ENCODE data around the gene SDF4. TPM values are rescaled to one million over a fixed set of nuclear protein-coding genes. Genes with fewer than 3 reads are reported as not detected.

The SDF4 gene
- total RNA-seq, 4 donors from 2014 or later: 51.0 to 94.2 (median 79.4) TPM

DNA sequence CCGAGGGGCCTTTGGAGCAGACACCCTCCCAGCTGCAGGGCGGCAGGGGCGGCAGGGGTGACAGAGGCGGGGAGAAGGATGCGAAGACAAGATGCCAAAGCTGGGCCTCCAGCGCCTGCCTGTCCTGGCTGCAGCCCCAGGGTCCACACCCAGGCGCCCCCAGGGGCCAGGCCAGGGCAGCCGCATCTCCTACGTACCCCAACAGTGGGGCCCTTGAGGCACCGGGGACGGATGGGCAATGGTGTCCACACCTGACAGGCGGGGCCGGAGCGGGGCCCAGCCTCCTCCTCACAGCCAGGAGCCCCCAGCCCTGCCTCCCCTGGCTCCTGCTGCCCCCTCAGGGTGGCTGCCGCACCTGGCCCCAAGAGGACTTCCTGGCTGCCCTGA lies 7.4 kb upstream of the SDF4 start:
- H3K27me3 ChIP-seq: peaks cover 27 to 33% (median 32%) of the 10 kb centered on the region in 3 donors
- no peak overlapping the region for H3K27ac ChIP-seq
- no peaks in the 10 kb centered on the region for H3K9me3 ChIP-seq
- in situ Hi-C loops (cut with MboI; ENCODE audit: low sequenced_read_pairs in 4 of 4): no loop called here
- no peaks in the 10 kb centered on the region for H3K4me1 ChIP-seq
- DNase-seq (no peak), ATAC-seq (no peak)
- no peaks in the 10 kb centered on the region for H3K36me3 ChIP-seq
- H3K4me3 ChIP-seq: no peak overlapping the region
- intact Hi-C loops (cut with DNase I; ENCODE audit: low total_unique reads): no loop called here
- no peak for TF ChIP-seq POLR2A (IDR thresholded peaks at IDR 0.05)

DNA sequence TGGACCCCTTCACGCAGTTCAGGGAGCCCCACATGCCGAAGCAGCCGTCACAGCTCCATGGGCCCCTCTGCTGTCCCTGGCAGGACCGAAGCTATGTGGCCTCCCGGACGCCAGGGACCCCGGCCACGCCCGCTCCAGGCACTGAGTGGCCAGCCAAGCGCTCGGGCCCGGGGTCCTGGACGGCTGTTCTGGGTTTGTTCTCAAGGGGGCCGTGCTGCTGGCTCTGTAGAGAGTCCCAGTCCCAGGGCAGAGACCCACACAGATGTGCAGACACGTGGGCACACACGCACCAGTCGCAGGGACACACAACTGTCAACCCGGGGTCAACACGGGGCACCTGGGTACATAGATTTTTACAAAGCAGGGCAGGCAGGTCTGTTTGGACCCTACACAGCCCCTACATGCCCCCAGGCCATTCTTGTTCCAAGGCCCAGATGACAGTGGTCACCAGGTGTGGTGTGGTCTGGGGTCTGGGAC lies 6.9 kb upstream of the SDF4 start:
- intact Hi-C loops (cut with DNase I; ENCODE audit: low total_unique reads) (no loop called here), in situ Hi-C loops (cut with MboI; ENCODE audit: low sequenced_read_pairs in 4 of 4) (no loop called here)
- peaks cover 27 to 33% (median 32%) of the 10 kb centered on the region in 3 donors for H3K27me3 ChIP-seq

DNA sequence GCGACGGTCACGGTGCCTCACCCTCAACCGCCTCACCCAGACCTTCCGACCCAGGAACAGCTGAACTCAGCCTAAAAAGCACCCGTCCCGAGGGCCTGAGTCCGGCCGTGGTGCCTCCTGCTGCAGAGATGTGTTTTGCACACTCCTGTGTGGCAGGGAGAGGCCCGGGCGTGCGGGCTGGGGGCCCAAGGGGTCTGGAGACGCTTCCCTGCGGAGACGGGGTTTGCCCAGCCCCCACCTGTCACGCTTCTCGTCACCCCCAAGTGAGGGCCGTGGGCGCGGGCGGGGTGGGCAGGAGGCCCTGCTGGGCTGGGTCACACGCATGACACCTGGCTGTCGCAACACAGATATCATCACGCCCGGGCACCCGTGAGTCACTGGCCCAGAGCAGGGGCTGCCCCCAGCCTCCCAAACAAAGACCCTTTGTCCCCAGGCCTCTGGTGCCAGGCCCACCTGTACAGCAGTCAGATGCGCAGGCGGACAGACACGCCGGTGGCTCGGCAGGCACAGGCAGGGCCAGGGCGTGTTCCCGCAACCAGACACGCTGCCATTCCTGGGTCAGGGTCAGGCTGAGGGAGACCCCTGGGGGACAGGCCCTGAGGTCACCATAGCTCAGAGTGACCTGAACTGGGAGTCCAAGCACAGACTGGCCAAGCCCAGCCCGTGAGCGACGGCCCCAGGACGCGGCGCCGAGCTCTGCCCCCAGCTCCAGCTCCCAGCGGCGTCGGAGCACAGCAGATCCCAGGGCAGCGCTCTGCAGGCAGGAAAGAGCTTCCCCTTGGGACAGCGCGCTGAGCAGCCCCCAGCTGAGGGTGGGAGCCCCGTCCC lies 6.3 kb upstream of the SDF4 start:
- no peaks in the 10 kb centered on the region for H3K36me3 ChIP-seq
- ATAC-seq (no peak), DNase-seq (no peak)
- peaks cover 0 to 1% of the 10 kb centered on the region in 2 donors for H3K4me1 ChIP-seq
- H3K27me3 ChIP-seq: peaks cover 27 to 33% (median 32%) of the 10 kb centered on the region in 3 donors
- no peaks in the 10 kb centered on the region for H3K9me3 ChIP-seq
- in situ Hi-C loops (cut with MboI; ENCODE audit: low sequenced_read_pairs in 4 of 4) (no loop called here), intact Hi-C loops (cut with DNase I; ENCODE audit: low total_unique reads) (no loop called here)
- no peak overlapping the region for H3K27ac ChIP-seq
- TF ChIP-seq, protein P1, sequence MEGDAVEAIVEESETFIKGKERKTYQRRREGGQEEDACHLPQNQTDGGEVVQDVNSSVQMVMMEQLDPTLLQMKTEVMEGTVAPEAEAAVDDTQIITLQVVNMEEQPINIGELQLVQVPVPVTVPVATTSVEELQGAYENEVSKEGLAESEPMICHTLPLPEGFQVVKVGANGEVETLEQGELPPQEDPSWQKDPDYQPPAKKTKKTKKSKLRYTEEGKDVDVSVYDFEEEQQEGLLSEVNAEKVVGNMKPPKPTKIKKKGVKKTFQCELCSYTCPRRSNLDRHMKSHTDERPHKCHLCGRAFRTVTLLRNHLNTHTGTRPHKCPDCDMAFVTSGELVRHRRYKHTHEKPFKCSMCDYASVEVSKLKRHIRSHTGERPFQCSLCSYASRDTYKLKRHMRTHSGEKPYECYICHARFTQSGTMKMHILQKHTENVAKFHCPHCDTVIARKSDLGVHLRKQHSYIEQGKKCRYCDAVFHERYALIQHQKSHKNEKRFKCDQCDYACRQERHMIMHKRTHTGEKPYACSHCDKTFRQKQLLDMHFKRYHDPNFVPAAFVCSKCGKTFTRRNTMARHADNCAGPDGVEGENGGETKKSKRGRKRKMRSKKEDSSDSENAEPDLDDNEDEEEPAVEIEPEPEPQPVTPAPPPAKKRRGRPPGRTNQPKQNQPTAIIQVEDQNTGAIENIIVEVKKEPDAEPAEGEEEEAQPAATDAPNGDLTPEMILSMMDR (IDR thresholded peaks at IDR 0.05 in 4 of 5, conservative IDR thresholded peaks at IDR 0.05 in 1 of 5): no peak
- TF ChIP-seq POLR2A (IDR thresholded peaks at IDR 0.05): no peak
- H3K4me3 ChIP-seq: no peak overlapping the region

More for the DNA sequence above, 6.9 kb upstream of the SDF4 start:
- no peaks in the 10 kb centered on the region for H3K36me3 ChIP-seq
- no peaks in the 10 kb centered on the region for H3K4me1 ChIP-seq
- DNase-seq (no peak), ATAC-seq (no peak)
- H3K27ac ChIP-seq: no peak overlapping the region
- no peak for TF ChIP-seq POLR2A (IDR thresholded peaks at IDR 0.05)
- TF ChIP-seq, protein P1 (IDR thresholded peaks at IDR 0.05 in 4 of 5, conservative IDR thresholded peaks at IDR 0.05 in 1 of 5): no peak
- no peak overlapping the region for H3K4me3 ChIP-seq
- H3K9me3 ChIP-seq: no peaks in the 10 kb centered on the region

DNA sequence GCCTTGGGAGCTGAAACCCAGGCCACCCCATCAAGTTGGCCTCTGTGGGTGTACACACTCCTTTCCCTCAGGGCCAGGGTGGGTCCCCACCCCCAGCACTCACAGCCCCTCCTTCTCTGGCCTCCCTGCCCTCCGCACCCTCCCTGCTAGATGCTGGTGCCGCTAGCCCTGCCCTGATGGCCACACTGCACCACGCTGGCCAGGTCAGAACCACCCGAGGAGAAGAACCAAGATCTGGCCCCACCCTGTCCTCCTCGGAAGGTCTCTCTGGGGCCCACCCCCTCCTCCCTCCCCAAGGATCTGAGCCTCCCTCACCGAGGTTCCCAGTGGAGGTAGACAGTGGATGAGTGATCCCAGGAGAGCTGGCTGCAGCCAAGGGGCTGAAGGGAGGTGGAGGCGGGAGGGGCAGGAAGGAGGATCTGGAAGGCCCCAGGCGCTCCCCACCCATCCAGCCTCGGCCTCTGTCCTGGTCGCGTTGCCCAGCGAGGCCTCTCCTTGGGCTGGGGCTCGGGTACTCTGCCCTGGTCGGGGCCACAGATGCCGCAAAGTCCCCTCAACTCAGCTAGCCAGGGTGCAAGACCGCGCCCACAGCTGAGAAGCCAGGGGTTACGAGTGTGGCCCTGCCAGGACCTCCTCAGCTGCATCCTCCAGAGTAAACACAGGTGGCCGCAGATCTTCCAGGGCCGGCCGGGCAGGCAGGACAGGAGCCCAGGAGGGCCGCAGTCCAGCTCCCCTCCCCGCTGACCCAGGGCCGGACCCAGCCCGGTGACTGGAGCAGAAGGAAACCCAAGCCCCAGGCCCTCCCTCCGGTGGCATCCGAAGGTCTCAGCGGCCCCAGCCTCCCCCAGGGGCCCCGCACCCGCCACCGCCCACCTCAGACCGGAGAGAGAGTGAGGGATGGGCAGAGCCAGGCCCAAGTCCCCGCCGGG lies 5.4 kb upstream of the SDF4 start:
- no peak for TF ChIP-seq POLR2A (IDR thresholded peaks at IDR 0.05)
- TF ChIP-seq, protein P1 (IDR thresholded peaks at IDR 0.05 in 4 of 5, conservative IDR thresholded peaks at IDR 0.05 in 1 of 5): no peak
- DNase-seq (no peak), ATAC-seq (no peak)
- no peaks in the 10 kb centered on the region for H3K9me3 ChIP-seq
- H3K27me3 ChIP-seq: peaks cover 27 to 33% (median 32%) of the 10 kb centered on the region in 3 donors
- no peak overlapping the region for H3K27ac ChIP-seq
- no peaks in the 10 kb centered on the region for H3K36me3 ChIP-seq
- H3K4me1 ChIP-seq: peaks cover 0 to 7% of the 10 kb centered on the region in 2 donors
- intact Hi-C loops (cut with DNase I; ENCODE audit: low total_unique reads): no loop called here
- in situ Hi-C loops (cut with MboI; ENCODE audit: low sequenced_read_pairs in 4 of 4): no loop called here
- no peak overlapping the region for H3K4me3 ChIP-seq

Data from gastrocnemius medialis (tissue), 4 donors.